Nephron progenitor cell (in vitro differentiated cells): ENCODE data around the gene FXN.

ENCODE experiments used
- DNase-seq: peaks from one replicate; pipeline ENCODE4 v3.0.0; 2021
- H3K27ac Mint-ChIP-seq: 2 replicates; pipeline ENCODE4 v1.8.0; 2021; ENCODE audit warnings: mild to moderate bottlenecking, moderate library complexity, mixed read lengths
- H3K27me3 Mint-ChIP-seq: 2 replicates; pipeline ENCODE4 v1.8.0; 2021; ENCODE audit warnings: mild to moderate bottlenecking, low read depth, mixed read lengths; ENCODE audit not compliant: poor library complexity
- H3K36me3 Mint-ChIP-seq: 2 replicates; pipeline ENCODE4 v1.8.0; 2021; ENCODE audit warnings: low read depth, mixed read lengths
- H3K4me1 Mint-ChIP-seq: 2 replicates; pipeline ENCODE4 v1.8.0; 2021; ENCODE audit warnings: mixed read lengths
- H3K4me3 Mint-ChIP-seq: 2 replicates; pipeline ENCODE4 v1.8.0; 2021; ENCODE audit warnings: mild to moderate bottlenecking, moderate library complexity, mixed read lengths
- H3K9me3 Mint-ChIP-seq: 2 replicates; pipeline ENCODE4 v1.8.0; 2021; ENCODE audit warnings: mild to moderate bottlenecking, moderate library complexity, mixed read lengths
- TF ChIP-seq, protein P1 (sequence below): fragments of 200-600 bp; sonication (generic); IDR thresholded peaks from 2 replicates; pipeline ENCODE4 v1.5.0; 2021; ENCODE audit warnings: antibody characterized with exemption

FXN gene

DNA sequence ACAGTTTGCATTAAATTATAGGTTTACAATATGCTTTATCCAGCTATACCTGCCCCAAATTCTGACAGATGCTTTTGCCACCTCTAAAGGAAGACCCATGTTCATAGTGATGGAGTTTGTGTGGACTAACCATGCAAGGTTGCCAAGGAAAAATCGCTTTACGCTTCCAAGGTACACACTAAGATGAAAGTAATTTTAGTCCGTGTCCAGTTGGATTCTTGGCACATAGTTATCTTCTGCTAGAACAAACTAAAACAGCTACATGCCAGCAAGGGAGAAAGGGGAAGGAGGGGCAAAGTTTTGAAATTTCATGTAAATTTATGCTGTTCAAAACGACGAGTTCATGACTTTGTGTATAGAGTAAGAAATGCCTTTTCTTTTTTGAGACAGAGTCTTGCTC, 41.0 kb downstream of the FXN start:
- TF ChIP-seq, protein P1, sequence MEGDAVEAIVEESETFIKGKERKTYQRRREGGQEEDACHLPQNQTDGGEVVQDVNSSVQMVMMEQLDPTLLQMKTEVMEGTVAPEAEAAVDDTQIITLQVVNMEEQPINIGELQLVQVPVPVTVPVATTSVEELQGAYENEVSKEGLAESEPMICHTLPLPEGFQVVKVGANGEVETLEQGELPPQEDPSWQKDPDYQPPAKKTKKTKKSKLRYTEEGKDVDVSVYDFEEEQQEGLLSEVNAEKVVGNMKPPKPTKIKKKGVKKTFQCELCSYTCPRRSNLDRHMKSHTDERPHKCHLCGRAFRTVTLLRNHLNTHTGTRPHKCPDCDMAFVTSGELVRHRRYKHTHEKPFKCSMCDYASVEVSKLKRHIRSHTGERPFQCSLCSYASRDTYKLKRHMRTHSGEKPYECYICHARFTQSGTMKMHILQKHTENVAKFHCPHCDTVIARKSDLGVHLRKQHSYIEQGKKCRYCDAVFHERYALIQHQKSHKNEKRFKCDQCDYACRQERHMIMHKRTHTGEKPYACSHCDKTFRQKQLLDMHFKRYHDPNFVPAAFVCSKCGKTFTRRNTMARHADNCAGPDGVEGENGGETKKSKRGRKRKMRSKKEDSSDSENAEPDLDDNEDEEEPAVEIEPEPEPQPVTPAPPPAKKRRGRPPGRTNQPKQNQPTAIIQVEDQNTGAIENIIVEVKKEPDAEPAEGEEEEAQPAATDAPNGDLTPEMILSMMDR, result no peak
- H3K27me3 Mint-ChIP-seq, result peaks cover 6% of the 10 kb centered on the region

DNA sequence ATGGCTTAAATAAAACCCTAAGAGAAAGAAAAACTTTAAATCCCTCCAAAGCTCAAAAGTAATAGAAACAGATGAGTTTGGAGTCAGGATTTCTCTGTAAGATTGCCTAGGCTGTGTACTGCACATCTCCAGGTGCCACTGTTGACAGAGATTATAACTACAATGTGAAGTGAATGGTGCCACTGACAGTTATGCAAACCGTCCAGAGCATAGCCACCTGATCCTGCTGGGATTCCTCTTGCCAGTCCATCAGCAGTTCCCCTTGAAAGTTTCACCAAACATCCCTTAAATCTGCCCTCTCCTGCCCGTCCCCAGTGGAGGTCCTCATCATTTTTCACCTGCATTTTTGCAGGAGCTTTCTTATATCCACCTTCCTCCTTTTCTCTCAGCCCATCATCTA, 42.5 kb downstream of the FXN start:
- DNase-seq, result no peak
- Mint-ChIP-seq H3K27me3 (peaks cover 6% of the 10 kb centered on the region), H3K4me3 (no peak overlapping the region), H3K27ac (peak overlapping the region; percentile 41), H3K9me3 (peaks cover 8% of the 10 kb centered on the region), H3K4me1 (peaks cover 5% of the 10 kb centered on the region), H3K36me3 (peaks cover 22% of the 10 kb centered on the region)
- TF ChIP-seq, protein P1, result no peak

More for the DNA sequence above, 41.0 kb downstream of the FXN start:
- Mint-ChIP-seq H3K27ac (no peak overlapping the region), H3K4me3 (no peak overlapping the region), H3K4me1 (no peaks in the 10 kb centered on the region), H3K36me3 (peaks cover 29% of the 10 kb centered on the region), H3K9me3 (peaks cover 8% of the 10 kb centered on the region)
- DNase-seq, result no peak

DNA sequence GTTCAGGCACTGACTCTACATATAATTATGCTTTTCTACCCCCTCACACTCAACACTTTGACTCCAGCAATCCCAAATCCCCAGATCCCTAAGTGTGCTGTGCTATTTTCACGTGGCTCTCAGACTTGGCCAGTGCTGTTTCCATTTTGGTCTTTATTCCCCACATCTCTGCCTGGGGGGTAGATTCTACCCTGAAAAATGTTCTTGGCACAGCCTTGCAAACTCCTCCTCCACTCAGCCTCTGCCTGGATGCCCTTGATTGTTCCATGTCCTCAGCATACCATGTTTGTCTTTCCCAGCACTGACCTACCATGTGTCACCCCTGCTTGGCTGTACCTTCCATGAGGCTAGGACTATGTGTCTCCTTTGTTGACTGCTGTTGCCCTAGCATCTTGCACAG, 43.0 kb downstream of the FXN start:
- Mint-ChIP-seq H3K27me3 (peaks cover 6% of the 10 kb centered on the region), H3K27ac (peak overlapping the region; percentile 41), H3K4me3 (no peak overlapping the region), H3K36me3 (peaks cover 17% of the 10 kb centered on the region), H3K9me3 (peaks cover 8% of the 10 kb centered on the region), H3K4me1 (peaks cover 5% of the 10 kb centered on the region)
- DNase-seq, result no peak
- TF ChIP-seq, protein P1, result no peak

DNA sequence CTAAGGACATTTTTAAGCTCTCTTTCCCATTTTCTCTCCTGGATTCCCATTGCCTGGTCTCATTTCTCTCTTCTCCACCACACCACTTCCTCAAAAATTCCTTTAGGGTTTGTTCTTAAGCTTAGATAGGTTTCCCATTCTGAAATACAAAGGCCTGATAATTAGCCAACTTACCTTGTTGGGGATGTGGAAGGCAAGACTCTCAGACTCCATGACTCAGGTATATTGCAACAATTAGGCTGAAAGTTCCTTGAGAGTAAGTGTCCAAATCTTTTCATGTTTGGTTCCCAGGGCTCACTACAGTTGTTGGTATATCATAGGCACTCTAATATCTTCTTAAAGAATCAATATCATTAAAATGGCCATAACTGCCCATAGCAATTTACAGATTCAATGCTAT, 43.6 kb downstream of the FXN start:
- Mint-ChIP-seq H3K4me1 (peaks cover 5% of the 10 kb centered on the region), H3K9me3 (peaks cover 8% of the 10 kb centered on the region), H3K27me3 (peaks cover under 1% of the 10 kb centered on the region), H3K4me3 (no peak overlapping the region), H3K27ac (no peak overlapping the region), H3K36me3 (peaks cover 14% of the 10 kb centered on the region)
- TF ChIP-seq, protein P1, result no peak
- DNase-seq, result no peak

DNA sequence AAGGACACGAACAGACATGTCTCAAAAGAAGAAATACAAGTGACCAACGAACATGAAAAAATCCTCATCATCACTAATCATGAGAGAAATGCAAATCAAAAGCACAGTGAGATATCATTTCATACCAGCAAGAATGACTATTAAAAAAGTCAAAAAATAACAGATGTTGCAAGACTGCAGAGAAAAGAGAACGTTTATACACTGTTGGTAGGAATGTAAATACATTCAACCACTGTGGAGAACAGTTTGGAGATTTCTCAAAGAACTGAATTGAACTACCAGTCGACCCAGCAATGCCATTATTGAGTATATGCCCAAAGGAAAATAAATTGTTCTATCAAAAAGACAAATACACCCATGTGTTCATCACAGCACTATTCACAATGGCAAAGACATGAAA, 45.7 kb downstream of the FXN start:
- TF ChIP-seq, protein P1, result no peak
- Mint-ChIP-seq H3K36me3 (peaks cover 21% of the 10 kb centered on the region), H3K4me3 (no peak overlapping the region), H3K27ac (no peak overlapping the region), H3K4me1 (peaks cover 5% of the 10 kb centered on the region), H3K9me3 (peaks cover 13% of the 10 kb centered on the region), H3K27me3 (no peaks in the 10 kb centered on the region)
- DNase-seq, result no peak

DNA sequence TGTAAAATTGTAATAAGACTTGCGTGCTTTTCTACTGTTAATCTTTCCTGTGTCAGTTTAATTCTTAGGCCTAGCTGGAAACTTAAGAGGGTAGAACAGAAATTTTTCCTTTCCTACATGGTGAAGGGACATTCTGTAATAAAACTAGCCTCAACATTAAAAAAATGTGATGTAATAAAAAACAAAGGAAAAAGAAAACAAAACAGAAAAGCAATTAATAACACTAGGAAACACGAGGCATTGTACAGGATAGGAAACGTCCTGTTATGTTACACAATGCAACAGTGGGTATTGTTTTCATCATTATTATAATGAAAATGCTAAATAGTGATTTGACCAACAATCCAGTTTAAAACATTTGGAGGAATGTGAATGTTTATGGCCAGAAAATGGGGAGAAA, 47.8 kb downstream of the FXN start:
- no peak overlapping the region for H3K4me3 Mint-ChIP-seq

More for the DNA sequence above, 47.8 kb downstream of the FXN start:
- DNase-seq, result no peak
- H3K36me3 Mint-ChIP-seq, result peaks cover 35% of the 10 kb centered on the region
- H3K27me3 Mint-ChIP-seq, result no peaks in the 10 kb centered on the region
- H3K4me1 Mint-ChIP-seq, result peaks cover 5% of the 10 kb centered on the region
- H3K9me3 Mint-ChIP-seq, result peaks cover 17% of the 10 kb centered on the region
- no peak overlapping the region for H3K27ac Mint-ChIP-seq
- TF ChIP-seq, protein P1, result no peak
